AG04450 (cell line): Measurements from ENCODE around the gene SLC8A2. TPM values are rescaled to one million over a fixed set of nuclear protein-coding genes. Genes with fewer than 3 reads are reported as not detected.

Experiments used
- CTCF ChIA-PET: fragments of 300-600, 350-600 bp; formaldehyde crosslinking; extraction: SDS; loops from one replicate; lab custom pipeline; 2022; ENCODE audit warnings: antibody characterized with exemption, inconsistent platforms; lab: Charles Lee
- POLR2A ChIA-PET: fragments of 350-600 bp; formaldehyde crosslinking; extraction: SDS; loops from one replicate; lab custom pipeline; 2021; ENCODE audit warnings: antibody characterized with exemption, inconsistent platforms; lab: Yijun Ruan, JAX
- DNase-seq: peaks from one replicate; pipeline ENCODE4 v3.0.0-alpha.2; 2011; ENCODE audit warnings: low read depth, low spot score
- H3K27ac ChIP-seq: one replicate; pipeline ENCODE4 v1.5.1; 2012; ENCODE audit warnings: low read depth, low read length, control low read depth
- H3K27me3 ChIP-seq: one replicate; pipeline ENCODE4 v1.6.0; 2012; ENCODE audit warnings: low read length; ENCODE audit not compliant: control insufficient read depth, insufficient read depth
- H3K4me3 ChIP-seq: 2 replicates; pipeline ENCODE4 v1.5.1; 2011; ENCODE audit warnings: mild to moderate bottlenecking, low read depth, low read length, control low read depth
- H3K9me3 ChIP-seq: 2 replicates; pipeline ENCODE4 v1.5.1; 2012; ENCODE audit warnings: low read length; ENCODE audit not compliant: control insufficient read depth, insufficient read depth
- CTCF ChIP-seq: IDR thresholded peaks from 2 replicates; pipeline ENCODE4 v1.5.1; 2011; ENCODE audit warnings: low read depth, low read length, control low read depth, inconsistent platforms
- polyA plus RNA-seq: library from polyadenylated mRNA; depleted of rRNA; stranded (reverse); fragments of >200 nt; gene quantifications from 2 replicates; pipeline ENCODE4 v1.2.3, GENCODE V29; 2011

The SLC8A2 gene
- polyA plus RNA-seq, 1 experiment = 0.05 TPM

GRCh38 chr19:47444388-47444821 lies 27.3 kb downstream of the SLC8A2 start:
- TF ChIP-seq CTCF = no peak
- Histone ChIP-seq H3K9me3 (peaks cover 9% of the 10 kb centered on the region), H3K27me3 (peaks cover 58% of the 10 kb centered on the region), H3K27ac (no peak overlapping the region), H3K4me3 (no peak overlapping the region)
- POLR2A ChIA-PET = no interaction called here
- no peak for DNase-seq
- CTCF ChIA-PET = interaction anchor here (1.0 to 1.1 kb wide), 2 partner anchors 10 to 39 kb away, joined by 3 read pairs; no protein-coding TSS in a partner anchor

GRCh38 chr19:47443331-47443730 lies 28.4 kb downstream of the SLC8A2 start:
- H3K27me3 ChIP-seq = peaks cover 53% of the 10 kb centered on the region
- peaks cover 9% of the 10 kb centered on the region for H3K9me3 ChIP-seq
- POLR2A ChIA-PET = no interaction called here
- CTCF ChIA-PET = no interaction called here
- no peak overlapping the region for H3K4me3 ChIP-seq
- TF ChIP-seq CTCF = no peak
- DNase-seq = no peak
- no peak overlapping the region for H3K27ac ChIP-seq

- Histone ChIP-seq H3K27ac (no peak overlapping the region), H3K9me3 (no peaks in the 10 kb centered on the region), H3K4me3 (no peak overlapping the region), H3K27me3 (peaks cover 24% of the 10 kb centered on the region)
- TF ChIP-seq CTCF = no peak
- ChIA-PET CTCF (interaction anchor here (1.0 to 9.0 kb wide), 4 partner anchors 11 to 269 kb away, joined by 3 to 212 read pairs (median 8); partner anchors contain the start of gene EHD2), POLR2A (no interaction called here)
- DNase-seq = no peak
Measured at GRCh38 chr19:47438793-47439220, 32.9 kb downstream of the SLC8A2 start.

- DNase-seq = no peak
- POLR2A ChIA-PET = no interaction called here
- Histone ChIP-seq H3K4me3 (no peak overlapping the region), H3K9me3 (no peaks in the 10 kb centered on the region), H3K27me3 (peaks cover 16% of the 10 kb centered on the region), H3K27ac (no peak overlapping the region)
- no peak for TF ChIP-seq CTCF
- CTCF ChIA-PET = interaction anchor here (0.8 to 9.0 kb wide), 6 partner anchors 10 to 270 kb away, joined by 3 to 212 read pairs (median 12); partner anchors contain the start of genes EHD2 and KPTN
Measured at GRCh38 chr19:47437500-47437899, 34.2 kb downstream of the SLC8A2 start.

GRCh38 chr19:47436712-47437401 lies 34.8 kb downstream of the SLC8A2 start:
- Histone ChIP-seq H3K9me3 (no peaks in the 10 kb centered on the region), H3K27me3 (peaks cover 13% of the 10 kb centered on the region), H3K4me3 (no peak overlapping the region), H3K27ac (no peak overlapping the region)
- DNase-seq = no peak
- TF ChIP-seq CTCF = peak; percentile 86
- POLR2A ChIA-PET = no interaction called here
- CTCF ChIA-PET = interaction anchor here (0.6 to 9.0 kb wide), 22 partner anchors 9 to 631 kb away, joined by 3 to 212 read pairs (median 4); partner anchors contain the start of genes EHD2, KPTN and NAPA
